Sigmoid colon (tissue), 7 donors: ENCODE measurements around the gene LCORL. TPM values are rescaled to one million over a fixed set of nuclear protein-coding genes. Genes with fewer than 3 reads are reported as not detected.

Experiments
- DNase-seq: peaks from one replicate; pipeline ENCODE4 v3.0.0-alpha.2; 2019
- H3K27ac ChIP-seq, 4 donors: fragments of 200-600 bp; sonication (generic); one replicate each; pipeline ENCODE4 v1.5.1; 2016 to 2019; ENCODE audit warnings: mild to moderate bottlenecking in 1 of 4
- H3K27me3 ChIP-seq, 3 donors: fragments of 200-600 bp; sonication (generic); one replicate each; pipeline ENCODE4 v1.5.1; 2019; ENCODE audit warnings: mild to moderate bottlenecking in 1 of 3
- H3K36me3 ChIP-seq, 4 donors: fragments of 200-600 bp; sonication (generic); one replicate each; pipeline ENCODE4 v1.5.1; 2016 to 2019
- H3K4me1 ChIP-seq, 4 donors: fragments of 200-600 bp; sonication (generic); one replicate each; pipeline ENCODE4 v1.5.1; 2017 to 2019
- H3K4me3 ChIP-seq, 4 donors: fragments of 200-600 bp; sonication (generic); one replicate each; pipeline ENCODE4 v1.5.1; 2017 to 2019; ENCODE audit warnings: mild to moderate bottlenecking in 2 of 4, moderate library complexity in 1 of 4
- H3K9me3 ChIP-seq, 4 donors: fragments of 200-600 bp in 3 of 4; sonication (generic) in 3 of 4; one replicate each; pipeline versions ENCODE4 v1.5.1 to v1.6.1; 2013 to 2019
- EP300 ChIP-seq, 4 donors: sonication (generic); formaldehyde crosslinking; IDR thresholded peaks; one replicate each; pipeline ENCODE4 v1.6.1; 2017; ENCODE audit warnings: antibody characterized with exemption in 4 of 4
- POLR2A ChIP-seq, 2 donors: fragments of 450-650 bp; IDR thresholded peaks; one replicate each; pipeline ENCODE4 v1.6.1; 2016; ENCODE audit warnings: antibody characterized with exemption in 2 of 2, mild to moderate bottlenecking in 2 of 2, moderate library complexity in 2 of 2
- POLR2AphosphoS5 ChIP-seq, 4 donors: sonication (generic); formaldehyde crosslinking; IDR thresholded peaks; one replicate each; pipeline ENCODE4 v1.6.1; 2017; ENCODE audit warnings: antibody characterized with exemption in 4 of 4
- WGBS, 2 donors: extraction: QIAGEN DNeasy Blood & Tissue Kit; methylation state at CpG; one replicate each; pipeline ENCODE4 v1.1.7; 2013; 5-methylcytosine and 5-hydroxymethylcytosine counted together
- intact Hi-C: fragments of 100-400 bp; cut with DNase I; formaldehyde crosslinking; loops from one replicate; pipeline ENCODE4 v1.15.1; 2023
- polyA plus RNA-seq, 3 donors: library from polyadenylated mRNA; stranded (reverse); fragments of 200-250 nt; gene quantifications; one replicate each; pipeline ENCODE4 v1.2.3, GENCODE V29; 2013
- total RNA-seq, 4 donors: library from RNA; depleted of rRNA; stranded (reverse); fragments of >200 nt; gene quantifications; one replicate each; pipeline ENCODE4 v1.1.0, GENCODE V29; 2016
- TF ChIP-seq, protein P1 (sequence below), 4 experiments: fragments of 450-650 bp in 3 of 4; fragments of 200-600 bp in 1 of 4; IDR thresholded peaks; one replicate each; pipeline ENCODE4 v1.5.1; 2016 to 2019; ENCODE audit warnings: antibody characterized with exemption in 4 of 4, mild to moderate bottlenecking in 3 of 4, moderate library complexity in 2 of 4
- donor health status: healthy with polysubstance abuse.
- donor health status: Bipolar disorder and iron deficiency.
- donor health status: healthy.

LCORL gene
- total and polyA plus RNA-seq, 7 donors: 3.2 to 46.0 (median 27.5) TPM

DNA sequence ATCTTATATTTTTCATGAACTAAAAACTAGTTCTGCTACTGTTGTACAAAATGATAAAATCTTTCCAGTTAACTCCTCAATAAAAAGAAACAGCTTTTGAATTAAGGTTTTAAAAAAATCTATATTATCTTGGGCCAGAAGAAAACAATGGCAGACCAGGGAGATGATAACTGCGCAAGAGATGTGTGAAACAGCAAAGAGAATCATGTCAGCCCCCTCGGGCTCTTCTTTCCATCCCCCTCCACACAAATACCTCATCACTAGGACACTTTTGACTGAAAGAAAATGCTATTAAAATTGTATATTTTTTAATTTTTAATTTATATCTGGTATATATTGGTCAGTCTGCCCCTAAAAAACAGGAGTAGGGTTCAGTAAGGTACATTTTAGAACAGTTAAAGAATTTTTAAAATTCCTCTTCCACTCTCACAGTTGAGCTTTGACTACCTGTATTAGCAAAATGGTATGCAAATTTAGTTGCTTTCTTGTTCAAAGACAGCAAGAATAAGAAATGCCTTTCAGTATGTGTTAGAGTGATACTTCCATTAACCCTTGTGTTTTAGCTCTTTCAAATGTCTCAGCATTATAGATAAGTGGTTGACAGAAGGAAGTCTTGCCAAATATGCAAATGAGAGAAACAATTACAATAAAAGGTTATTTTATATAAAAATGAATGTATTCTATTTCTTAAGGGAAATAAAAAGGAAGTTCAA is 36.4 kb upstream of the LCORL start:
- Histone ChIP-seq H3K9me3 (no peaks in the 10 kb centered on the region), H3K4me1 (no peaks in the 10 kb centered on the region), H3K27me3 (no peaks in the 10 kb centered on the region), H3K4me3 (peak overlapping the region in 1 of 4 donors; percentile 7), H3K36me3 (no peaks in the 10 kb centered on the region), H3K27ac (no peak overlapping the region)
- 75 to 92% methylated on average over 2 of the region's 2 CpGs for WGBS, 2 donors
- intact Hi-C loops: no loop called here
- DNase-seq: no peak
- TF ChIP-seq POLR2AphosphoS5 (IDR thresholded peaks at IDR 0.05) (no peak), POLR2A (IDR thresholded peaks at IDR 0.05) (no peak), EP300 (IDR thresholded peaks at IDR 0.05) (no peak)
- TF ChIP-seq, protein P1, sequence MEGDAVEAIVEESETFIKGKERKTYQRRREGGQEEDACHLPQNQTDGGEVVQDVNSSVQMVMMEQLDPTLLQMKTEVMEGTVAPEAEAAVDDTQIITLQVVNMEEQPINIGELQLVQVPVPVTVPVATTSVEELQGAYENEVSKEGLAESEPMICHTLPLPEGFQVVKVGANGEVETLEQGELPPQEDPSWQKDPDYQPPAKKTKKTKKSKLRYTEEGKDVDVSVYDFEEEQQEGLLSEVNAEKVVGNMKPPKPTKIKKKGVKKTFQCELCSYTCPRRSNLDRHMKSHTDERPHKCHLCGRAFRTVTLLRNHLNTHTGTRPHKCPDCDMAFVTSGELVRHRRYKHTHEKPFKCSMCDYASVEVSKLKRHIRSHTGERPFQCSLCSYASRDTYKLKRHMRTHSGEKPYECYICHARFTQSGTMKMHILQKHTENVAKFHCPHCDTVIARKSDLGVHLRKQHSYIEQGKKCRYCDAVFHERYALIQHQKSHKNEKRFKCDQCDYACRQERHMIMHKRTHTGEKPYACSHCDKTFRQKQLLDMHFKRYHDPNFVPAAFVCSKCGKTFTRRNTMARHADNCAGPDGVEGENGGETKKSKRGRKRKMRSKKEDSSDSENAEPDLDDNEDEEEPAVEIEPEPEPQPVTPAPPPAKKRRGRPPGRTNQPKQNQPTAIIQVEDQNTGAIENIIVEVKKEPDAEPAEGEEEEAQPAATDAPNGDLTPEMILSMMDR (IDR thresholded peaks at IDR 0.05): no peak

DNA sequence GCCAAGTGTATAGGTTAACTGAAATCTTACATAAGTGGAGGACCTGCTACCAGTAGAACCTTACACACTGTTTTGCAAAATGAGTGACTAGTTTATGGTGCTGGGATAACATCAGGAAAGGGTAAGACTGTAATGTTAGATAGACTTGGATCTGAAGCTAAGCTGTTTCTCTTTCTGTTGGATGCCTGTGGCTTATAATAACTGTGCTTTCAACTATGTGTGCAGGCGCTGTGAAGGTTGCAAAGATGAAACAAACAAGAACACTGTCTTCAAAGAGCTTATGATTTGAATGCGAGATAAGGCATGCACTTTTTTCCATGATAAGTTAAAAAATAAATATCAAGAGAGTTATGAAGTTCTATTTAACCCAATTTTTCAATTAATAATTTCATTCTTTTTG is 34.5 kb upstream of the LCORL start:
- H3K4me1 ChIP-seq: no peaks in the 10 kb centered on the region
- 83 to 91% methylated on average over 2 of the region's 2 CpGs for WGBS, 2 donors
- H3K36me3 ChIP-seq: no peaks in the 10 kb centered on the region
- no peak overlapping the region for H3K4me3 ChIP-seq
- no peak for DNase-seq
- H3K27ac ChIP-seq: no peak overlapping the region
- intact Hi-C loops: no loop called here
- no peaks in the 10 kb centered on the region for H3K9me3 ChIP-seq
- no peaks in the 10 kb centered on the region for H3K27me3 ChIP-seq
- TF ChIP-seq POLR2AphosphoS5 (IDR thresholded peaks at IDR 0.05) (no peak), POLR2A (IDR thresholded peaks at IDR 0.05) (no peak), EP300 (IDR thresholded peaks at IDR 0.05) (no peak)
- TF ChIP-seq, protein P1 (IDR thresholded peaks at IDR 0.05): no peak

DNA sequence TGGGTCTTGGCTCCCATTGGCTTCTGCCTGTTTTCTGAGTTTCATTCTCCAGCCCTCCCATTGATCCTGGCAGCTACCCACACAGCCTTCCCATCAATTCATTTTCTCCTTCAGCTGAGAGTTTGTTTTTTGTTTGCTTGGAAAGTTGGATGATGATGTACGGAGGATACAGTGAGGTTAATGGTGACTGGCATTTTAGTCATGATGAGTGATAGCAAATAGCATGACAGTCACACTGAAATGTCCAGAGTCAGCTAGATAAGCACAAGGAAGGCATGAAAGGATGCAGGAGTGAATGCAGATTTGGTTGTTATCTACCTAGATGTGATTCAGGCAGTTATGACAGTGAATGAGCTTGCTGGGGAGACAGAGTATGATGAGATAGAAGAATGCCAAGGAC is 30.6 kb upstream of the LCORL start:
- Histone ChIP-seq H3K4me3 (no peak overlapping the region), H3K9me3 (no peaks in the 10 kb centered on the region), H3K4me1 (no peaks in the 10 kb centered on the region), H3K27me3 (no peaks in the 10 kb centered on the region), H3K36me3 (no peaks in the 10 kb centered on the region), H3K27ac (no peak overlapping the region)
- no peak for TF ChIP-seq EP300 (IDR thresholded peaks at IDR 0.05)
- no peak for TF ChIP-seq POLR2AphosphoS5 (IDR thresholded peaks at IDR 0.05)
- TF ChIP-seq, protein P1 (IDR thresholded peaks at IDR 0.05): no peak
- TF ChIP-seq POLR2A (IDR thresholded peaks at IDR 0.05): no peak
- 86 to 95% methylated on average over 1 of the region's 1 CpG for WGBS, 2 donors
- DNase-seq: no peak
- intact Hi-C loops: no loop called here

DNA sequence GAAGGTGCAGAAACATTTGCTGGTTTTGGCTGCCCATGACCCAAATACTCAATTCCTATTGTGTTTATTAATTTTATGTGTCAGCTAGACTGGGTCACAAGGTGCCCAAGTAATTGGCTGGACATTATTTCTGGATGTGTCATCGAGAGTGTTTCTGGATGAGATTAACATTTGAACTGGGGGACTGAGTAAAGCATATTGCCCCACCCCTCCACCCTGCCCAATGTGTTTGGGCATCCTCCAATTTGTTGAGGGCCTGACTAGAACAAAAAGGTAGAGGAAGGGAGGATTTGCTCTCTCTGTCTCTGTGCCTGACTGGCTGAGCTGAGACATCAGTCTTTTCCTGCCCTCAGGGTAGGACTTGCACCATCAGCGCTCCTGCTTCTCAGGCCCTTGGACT is 29.7 kb upstream of the LCORL start:
- Histone ChIP-seq H3K4me3 (no peak overlapping the region), H3K4me1 (no peaks in the 10 kb centered on the region), H3K27me3 (no peaks in the 10 kb centered on the region), H3K9me3 (no peaks in the 10 kb centered on the region), H3K36me3 (no peaks in the 10 kb centered on the region), H3K27ac (no peak overlapping the region)
- TF ChIP-seq EP300 (IDR thresholded peaks at IDR 0.05) (no peak), POLR2AphosphoS5 (IDR thresholded peaks at IDR 0.05) (no peak)
- 94 to 96% methylated on average over 2 of the region's 2 CpGs for WGBS, 2 donors
- DNase-seq: no peak
- intact Hi-C loops: no loop called here

DNA sequence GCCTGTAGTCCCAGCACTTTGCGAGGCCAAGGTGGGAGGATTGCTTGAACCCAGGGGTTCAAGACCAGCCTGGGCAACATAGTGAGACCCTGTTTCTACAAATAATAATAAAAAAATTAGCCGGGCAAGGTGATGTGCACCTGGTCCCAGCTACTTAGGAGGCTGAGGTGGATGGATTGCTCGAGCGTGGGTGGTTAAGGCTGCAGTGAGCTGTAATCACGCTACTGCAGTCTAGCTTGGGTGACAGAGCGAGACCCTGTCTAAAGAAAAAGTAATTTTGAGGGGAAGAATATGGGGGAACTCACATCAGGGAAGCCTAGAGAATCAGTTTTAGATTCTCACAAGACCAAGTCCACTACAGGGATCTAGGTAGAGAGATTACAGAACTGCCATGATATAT is 28.9 kb upstream of the LCORL start:
- H3K9me3 ChIP-seq: no peaks in the 10 kb centered on the region
- intact Hi-C loops: no loop called here
- no peak overlapping the region for H3K4me3 ChIP-seq
- no peak for TF ChIP-seq POLR2AphosphoS5 (IDR thresholded peaks at IDR 0.05)
- no peak for TF ChIP-seq POLR2A (IDR thresholded peaks at IDR 0.05)
- TF ChIP-seq, protein P1 (IDR thresholded peaks at IDR 0.05): no peak
- no peak for TF ChIP-seq EP300 (IDR thresholded peaks at IDR 0.05)
- no peaks in the 10 kb centered on the region for H3K27me3 ChIP-seq
- no peak overlapping the region for H3K27ac ChIP-seq
- H3K4me1 ChIP-seq: no peaks in the 10 kb centered on the region
- H3K36me3 ChIP-seq: no peaks in the 10 kb centered on the region
- no peak for DNase-seq
- 94% methylated on average over 6 of the region's 6 CpGs for WGBS, 2 donors
